ENCODE data around the gene SUGP1. TPM values are rescaled to one million over a fixed set of nuclear protein-coding genes. Genes with fewer than 3 reads are reported as not detected.
A peak's percentile ranks its signal among the peaks of the same experiment; 100 is the strongest.

Gene SUGP1
- 25.2 and 34.9 TPM in 2 replicates for polyA plus RNA-seq (2011; rRNA removed)
- 39.2 and 41.5 TPM in 2 replicates for polyA minus RNA-seq (2011; rRNA and poly(A)+ RNA removed)

- POLR2A ChIA-PET, result no interaction called here
- Histone ChIP-seq H3K9me3 (ENCODE audit: control insufficient read depth, insufficient read depth, low read length) (peaks cover 4% of the 10 kb centered on the region; the same call in 1 of the 2 replicates), H3K27me3 (ENCODE audit: control insufficient read depth, insufficient read depth, low read length) (no peaks in the 10 kb centered on the region), H3K4me3 (ENCODE audit: low read depth, low read length) (peak within 1 kb of the TSS; percentile 100), H3K27ac (ENCODE audit: low read depth, low read length) (peak within 1 kb of the TSS; percentile 90)
- DNase-seq (ENCODE audit: low read depth, low spot score), result peak; percentile 74
- CTCF ChIA-PET, result interaction anchor here (0.8 to 1.1 kb wide), 2 partner anchors 21 to 170 kb away, joined by 3 to 9 read pairs; no protein-coding TSS in a partner anchor
- peak; percentile 37 for TF ChIP-seq CTCF (IDR thresholded peaks at IDR 0.05; ENCODE audit: low read depth, low read length)
These were observed at the start of gene SUGP1, which contains the start of gene MAU2 for GRCh38 chr19:19320361-19321140. Gene SUGP1 (minus strand): TSS chr19:19320509. CDS start chr19:19320496, 13 bp downstream. Gene MAU2 (plus strand): TSS chr19:19320829. CDS start chr19:19320860, 31 bp downstream.

GRCh38 chr19:19368087-19368486 lies 47.8 kb upstream of the SUGP1 start:
- Histone ChIP-seq H3K27me3 (ENCODE audit: control insufficient read depth, insufficient read depth, low read length) (no peaks in the 10 kb centered on the region), H3K4me3 (ENCODE audit: low read depth, low read length) (no peak overlapping the region), H3K9me3 (ENCODE audit: control insufficient read depth, insufficient read depth, low read length) (no peaks in the 10 kb centered on the region; the same call in 1 of the 2 replicates), H3K27ac (ENCODE audit: low read depth, low read length) (no peak overlapping the region)
- CTCF ChIA-PET, result interaction anchor here (1.5 to 9.8 kb wide), 2 partner anchors 17 to 123 kb away, joined by 5 to 147 read pairs; no protein-coding TSS in a partner anchor
- no peak for DNase-seq (ENCODE audit: low read depth, low spot score)
- TF ChIP-seq CTCF (IDR thresholded peaks at IDR 0.05; ENCODE audit: low read depth, low read length), result no peak
- POLR2A ChIA-PET, result no interaction called here

- POLR2A ChIA-PET, result no interaction called here
- Histone ChIP-seq H3K9me3 (ENCODE audit: control insufficient read depth, insufficient read depth, low read length) (no peaks in the 10 kb centered on the region; the same call in 1 of the 2 replicates), H3K27me3 (ENCODE audit: control insufficient read depth, insufficient read depth, low read length) (no peaks in the 10 kb centered on the region), H3K27ac (ENCODE audit: low read depth, low read length) (no peak overlapping the region), H3K4me3 (ENCODE audit: low read depth, low read length) (no peak overlapping the region)
- CTCF ChIA-PET, result interaction anchor here (0.5 to 9.8 kb wide), 9 partner anchors 8 to 130 kb away, joined by 3 to 147 read pairs (median 3); no protein-coding TSS in a partner anchor
- peak; percentile 39 for DNase-seq (ENCODE audit: low read depth, low spot score)
- TF ChIP-seq CTCF (IDR thresholded peaks at IDR 0.05; ENCODE audit: low read depth, low read length), result peak; percentile 90
These were observed 46.4 kb upstream of the SUGP1 start for GRCh38 chr19:19366434-19367396.

GRCh38 chr19:19362075-19362474 lies 41.8 kb upstream of the SUGP1 start:
- ChIA-PET POLR2A (no interaction called here), CTCF (interaction anchor here (0.6 to 9.8 kb wide), 5 partner anchors 10 to 129 kb away, joined by 3 to 147 read pairs (median 3); no protein-coding TSS in a partner anchor)
- no peak overlapping the region for H3K27ac ChIP-seq (ENCODE audit: low read depth, low read length)
- TF ChIP-seq CTCF (IDR thresholded peaks at IDR 0.05; ENCODE audit: low read depth, low read length), result no peak
- H3K9me3 ChIP-seq (ENCODE audit: control insufficient read depth, insufficient read depth, low read length), result no peaks in the 10 kb centered on the region; the same call in 1 of the 2 replicates
- no peak overlapping the region for H3K4me3 ChIP-seq (ENCODE audit: low read depth, low read length)
- H3K27me3 ChIP-seq (ENCODE audit: control insufficient read depth, insufficient read depth, low read length), result no peaks in the 10 kb centered on the region
- DNase-seq (ENCODE audit: low read depth, low spot score), result no peak

All from AG04450 (cell line).